Gastrocnemius medialis (tissue), 4 donors: ENCODE measurements around the gene SCARF1. TPM values are rescaled to one million over a fixed set of nuclear protein-coding genes. Genes with fewer than 3 reads are reported as not detected.

Source experiments
- ATAC-seq, 2 donors: fragments of 150-250 bp; one replicate each; pipeline ENCODE4 v1.9.1; 2016
- DNase-seq, 2 donors: peaks; one replicate each; pipeline ENCODE4 v3.0.0-alpha.2; 2019
- H3K27ac ChIP-seq, 4 donors: fragments of 200-600 bp; sonication (generic); 1 replicate in 1 of 4; 2 replicates in 3 of 4; pipeline ENCODE4 v1.5.1; 2016 to 2018; ENCODE audit warnings: mild to moderate bottlenecking in 2 of 4, moderate library complexity in 1 of 4
- H3K27me3 ChIP-seq, 3 donors: fragments of 200-600 bp; sonication (generic) in 2 of 3; 1 replicate in 1 of 3; 2 replicates in 2 of 3; pipeline versions ENCODE4 v1.5.1 to v1.6.0; 2016 to 2019; ENCODE audit warnings: mild to moderate bottlenecking in 1 of 3, moderate library complexity in 1 of 3
- H3K36me3 ChIP-seq, 2 donors: fragments of 200-600 bp; sonication (generic) in 1 of 2; one replicate each; pipeline ENCODE4 v1.5.1; 2017 to 2018
- H3K4me1 ChIP-seq, 2 donors: fragments of 200-600 bp; sonication (generic) in 1 of 2; one replicate each; pipeline ENCODE4 v1.5.1; 2016 to 2017; ENCODE audit warnings: mild to moderate bottlenecking in 2 of 2
- H3K4me3 ChIP-seq, 4 donors: fragments of 200-600 bp; sonication (generic) in 3 of 4; 1 replicate in 1 of 4; 2 replicates in 3 of 4; pipeline ENCODE4 v1.5.1; 2016 to 2019; ENCODE audit warnings: mild to moderate bottlenecking in 2 of 4
- H3K9me3 ChIP-seq, 3 donors: fragments of 200-600 bp; sonication (generic) in 2 of 3; 1 replicate in 1 of 3; 2 replicates in 2 of 3; pipeline ENCODE4 v1.5.1; 2016 to 2019
- POLR2A ChIP-seq, 2 donors: fragments of 450-650 bp; IDR thresholded peaks; one replicate each; pipeline ENCODE4 v1.6.1; 2017; ENCODE audit warnings: antibody characterized with exemption in 2 of 2, mild to moderate bottlenecking in 2 of 2, moderate library complexity in 2 of 2
- in situ Hi-C, 4 donors: fragments of 200-750 bp; cut with MboI; loops; one replicate each; pipeline versions ENCODE4 v1.15.0 to v1.8.0; 2017; ENCODE audit warnings: low sequenced_read_pairs in 4 of 4
- intact Hi-C: fragments of 100-400 bp; cut with DNase I; formaldehyde crosslinking; loops from one replicate; pipeline ENCODE4 v1.15.1; 2023; ENCODE audit warnings: low total_unique reads
- total RNA-seq, 4 donors: library from RNA; depleted of rRNA; stranded (reverse); fragments of >200 nt; gene quantifications; one replicate each; pipeline versions ENCODE4 v1.1.0 to v1.2.3, GENCODE V29; 2016
- TF ChIP-seq, protein P1 (sequence below), 5 experiments: fragments of 450-650 bp in 3 of 5; fragments of 200-600 bp in 2 of 5; sonication (generic) in 2 of 5; IDR thresholded peaks in 4 of 5; conservative IDR thresholded peaks in 1 of 5; 1 replicate in 4 of 5; 2 replicates in 1 of 5; pipeline ENCODE4 v1.5.1; 2016 to 2019; ENCODE audit warnings: antibody characterized with exemption in 5 of 5, mild to moderate bottlenecking in 3 of 5, moderate library complexity in 3 of 5

Gene SCARF1
- total RNA-seq, 4 donors from 2014 or later: 4.1 to 15.1 (median 5.7) TPM

DNA sequence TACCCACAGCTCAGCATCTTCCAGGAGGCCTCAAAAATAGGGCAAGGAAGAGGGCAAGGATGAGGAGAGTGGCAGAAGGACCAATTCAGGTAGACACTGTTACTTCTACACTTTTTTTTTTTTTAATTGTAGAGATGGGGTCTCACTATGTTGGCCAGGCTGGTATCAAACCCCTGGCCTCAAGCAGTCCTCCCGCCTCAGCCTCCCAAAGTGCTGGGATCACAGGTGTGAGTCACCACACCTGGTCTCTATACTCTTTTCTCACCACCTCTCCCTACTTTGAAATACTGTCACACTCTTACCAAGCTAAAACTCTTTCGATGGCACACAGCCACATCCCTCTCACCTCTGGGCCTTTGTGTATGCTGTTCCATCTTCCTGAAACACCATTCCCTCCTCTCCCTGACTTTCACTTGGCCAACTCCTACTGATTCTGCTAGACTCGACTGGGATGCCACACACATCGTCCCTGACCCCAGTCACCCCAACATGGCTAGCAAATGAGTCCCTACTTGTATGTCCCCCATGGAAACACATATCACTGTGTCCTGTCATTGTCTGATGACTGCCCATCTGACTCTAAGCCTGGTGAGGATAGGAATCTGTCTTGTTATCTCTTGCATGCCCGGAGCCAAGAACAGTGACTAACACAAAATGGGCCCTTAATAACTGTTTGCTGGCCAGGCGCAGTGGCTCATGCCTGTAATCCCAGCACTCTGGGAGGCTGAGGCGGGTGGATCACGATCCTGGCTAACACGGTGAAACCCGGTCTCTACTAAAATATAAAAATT, 9.7 kb downstream of the SCARF1 start:
- no peaks in the 10 kb centered on the region for H3K27me3 ChIP-seq
- TF ChIP-seq, protein P1, sequence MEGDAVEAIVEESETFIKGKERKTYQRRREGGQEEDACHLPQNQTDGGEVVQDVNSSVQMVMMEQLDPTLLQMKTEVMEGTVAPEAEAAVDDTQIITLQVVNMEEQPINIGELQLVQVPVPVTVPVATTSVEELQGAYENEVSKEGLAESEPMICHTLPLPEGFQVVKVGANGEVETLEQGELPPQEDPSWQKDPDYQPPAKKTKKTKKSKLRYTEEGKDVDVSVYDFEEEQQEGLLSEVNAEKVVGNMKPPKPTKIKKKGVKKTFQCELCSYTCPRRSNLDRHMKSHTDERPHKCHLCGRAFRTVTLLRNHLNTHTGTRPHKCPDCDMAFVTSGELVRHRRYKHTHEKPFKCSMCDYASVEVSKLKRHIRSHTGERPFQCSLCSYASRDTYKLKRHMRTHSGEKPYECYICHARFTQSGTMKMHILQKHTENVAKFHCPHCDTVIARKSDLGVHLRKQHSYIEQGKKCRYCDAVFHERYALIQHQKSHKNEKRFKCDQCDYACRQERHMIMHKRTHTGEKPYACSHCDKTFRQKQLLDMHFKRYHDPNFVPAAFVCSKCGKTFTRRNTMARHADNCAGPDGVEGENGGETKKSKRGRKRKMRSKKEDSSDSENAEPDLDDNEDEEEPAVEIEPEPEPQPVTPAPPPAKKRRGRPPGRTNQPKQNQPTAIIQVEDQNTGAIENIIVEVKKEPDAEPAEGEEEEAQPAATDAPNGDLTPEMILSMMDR (IDR thresholded peaks at IDR 0.05 in 4 of 5, conservative IDR thresholded peaks at IDR 0.05 in 1 of 5): no peak
- no peak for TF ChIP-seq POLR2A (IDR thresholded peaks at IDR 0.05)
- H3K27ac ChIP-seq: no peak overlapping the region
- no peak overlapping the region for H3K4me3 ChIP-seq
- peaks cover 6 to 10% of the 10 kb centered on the region in 2 donors for H3K4me1 ChIP-seq
- in situ Hi-C loops (loop anchor here in 3 of 4 donors (10.0 to 25.0 kb wide), 2 partner anchors 61 to 374 kb away; partner anchors contain the start of gene BHLHA9 (in 2 of the 3)), intact Hi-C loops (no loop called here)
- ATAC-seq (no peak), DNase-seq (no peak)
- H3K9me3 ChIP-seq: no peaks in the 10 kb centered on the region
- H3K36me3 ChIP-seq: peaks cover 0 to 14% of the 10 kb centered on the region in 2 donors

DNA sequence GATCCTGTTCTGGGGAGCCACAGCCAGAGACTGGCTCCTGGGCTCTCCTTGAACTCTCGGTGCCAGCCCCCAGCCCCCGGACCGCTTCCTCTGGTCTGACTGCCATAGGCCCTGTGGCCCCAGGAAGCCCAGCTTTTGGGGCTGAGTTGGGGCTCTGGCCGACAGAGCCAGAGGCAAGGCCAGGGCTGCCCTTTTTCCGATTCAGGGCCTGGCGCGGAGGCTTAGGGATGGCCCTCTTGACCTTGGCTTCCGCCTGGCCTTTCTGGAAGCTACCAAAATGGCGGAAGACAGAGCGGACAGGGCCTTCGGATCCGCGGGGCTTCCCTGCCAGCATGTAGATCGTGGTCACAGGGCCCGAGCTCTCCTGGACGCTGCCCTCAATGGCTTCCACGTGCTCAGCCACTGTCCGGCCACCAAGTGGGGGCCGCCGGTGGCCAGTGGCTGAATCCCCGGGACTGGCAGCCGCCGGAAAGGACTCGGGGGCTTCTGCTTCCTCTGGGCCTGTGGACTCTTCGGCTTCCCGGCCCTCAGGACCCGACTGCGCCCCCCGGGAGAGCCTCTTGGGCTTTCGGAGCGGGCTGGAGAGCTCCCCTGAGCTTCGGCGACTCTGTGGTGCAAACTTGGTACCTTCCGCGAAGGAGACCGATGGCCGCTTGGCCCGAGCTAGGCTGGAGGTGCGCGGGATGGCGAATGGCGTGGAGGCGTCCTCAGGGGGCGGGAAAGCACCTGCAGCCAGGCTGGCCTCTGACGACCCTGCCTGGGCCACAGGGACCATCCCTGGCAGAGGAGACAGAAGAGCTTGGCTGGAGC, 10.5 kb downstream of the SCARF1 start:
- intact Hi-C loops (no loop called here), in situ Hi-C loops (loop anchor here (5.0 to 25.0 kb wide), 4 partner anchors 58 to 373 kb away; partner anchors contain the start of gene BHLHA9 (in 2 of the 4))
- H3K4me1 ChIP-seq: peaks cover 0 to 9% of the 10 kb centered on the region in 2 donors

DNA sequence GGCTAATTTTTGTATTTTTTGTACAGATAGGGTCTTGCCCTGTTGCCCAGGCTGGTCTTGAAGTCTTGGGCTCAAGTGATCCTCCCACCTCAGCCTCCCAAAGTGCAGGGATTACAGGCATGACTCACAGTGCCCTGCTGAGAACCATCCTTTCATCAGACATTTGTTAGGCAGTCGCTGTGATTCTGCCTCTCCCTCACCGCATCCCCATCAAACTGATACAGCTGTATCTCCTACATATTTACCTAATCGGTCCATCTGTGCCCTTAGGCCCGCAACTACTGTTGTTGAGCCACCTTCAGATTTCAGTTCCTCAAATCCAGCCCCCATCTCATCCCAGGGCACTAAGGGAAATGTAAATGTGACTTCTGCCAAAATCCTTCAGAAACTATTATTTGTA, 14.9 kb downstream of the SCARF1 start:
- intact Hi-C loops: loop anchor here (1.0 kb wide), 1 partner anchor 56 kb away; no protein-coding TSS in a partner anchor
- in situ Hi-C loops: loop anchor here (5.0 to 25.0 kb wide), 4 partner anchors 53 to 368 kb away; partner anchors contain the start of gene BHLHA9 (in 2 of the 4)

More for the DNA sequence above, 10.5 kb downstream of the SCARF1 start:
- H3K27ac ChIP-seq: no peak overlapping the region
- ATAC-seq: no peak
- no peak for DNase-seq
- no peaks in the 10 kb centered on the region for H3K27me3 ChIP-seq
- no peaks in the 10 kb centered on the region for H3K9me3 ChIP-seq
- TF ChIP-seq POLR2A (IDR thresholded peaks at IDR 0.05): no peak
- TF ChIP-seq, protein P1 (IDR thresholded peaks at IDR 0.05 in 4 of 5, conservative IDR thresholded peaks at IDR 0.05 in 1 of 5): no peak
- no peak overlapping the region for H3K4me3 ChIP-seq
- H3K36me3 ChIP-seq: peaks cover 0 to 14% of the 10 kb centered on the region in 2 donors

More for the DNA sequence above, 14.9 kb downstream of the SCARF1 start:
- TF ChIP-seq, protein P1 (IDR thresholded peaks at IDR 0.05 in 4 of 5, conservative IDR thresholded peaks at IDR 0.05 in 1 of 5): no peak
- no peak for TF ChIP-seq POLR2A (IDR thresholded peaks at IDR 0.05)
- Histone ChIP-seq H3K9me3 (no peaks in the 10 kb centered on the region), H3K36me3 (peaks cover 0 to 9% of the 10 kb centered on the region in 2 donors), H3K4me3 (no peak overlapping the region), H3K27me3 (no peaks in the 10 kb centered on the region), H3K4me1 (peaks cover 21 to 32% of the 10 kb centered on the region in 2 donors), H3K27ac (peak overlapping the region in 2 of 4 donors; percentile 43 to 97)
- ATAC-seq: no peak
- no peak for DNase-seq
